HepG2 (cell line): ENCODE data around the gene MYL4. TPM values are rescaled to one million over a fixed set of nuclear protein-coding genes. Genes with fewer than 3 reads are reported as not detected.
A peak's percentile ranks its signal among the peaks of the same experiment; 100 is the strongest.

Source experiments
- ATF7 ChIP-seq, 2 experiments: fragments of 450-650 bp in 1 of 2; sonication (generic) in 1 of 2; formaldehyde crosslinking in 1 of 2; IDR thresholded peaks; 2 replicates each; pipeline versions ENCODE4 v1.4.0 to v1.6.1; 2016 to 2020; ENCODE audit warnings: antibody characterized with exemption in 1 of 2, mild to moderate bottlenecking in 1 of 2, missing genetic modification reagents in 1 of 2
- ETV6 ChIP-seq: sonication (generic); formaldehyde crosslinking; conservative IDR thresholded peaks from 2 replicates; pipeline ENCODE4 v1.4.0; 2020; ENCODE audit warnings: missing genetic modification reagents
- HNF4A ChIP-seq: sonication (generic); formaldehyde crosslinking; IDR thresholded peaks from 2 replicates; pipeline ENCODE4 v1.4.0; 2020; ENCODE audit warnings: missing genetic modification reagents
- KDM4B ChIP-seq: sonication (generic); formaldehyde crosslinking; IDR thresholded peaks from 2 replicates; pipeline ENCODE4 v1.4.0; 2020; ENCODE audit warnings: missing genetic modification reagents
- KDM6A ChIP-seq: IDR thresholded peaks from 2 replicates; pipeline ENCODE4 v1.6.1; 2016; ENCODE audit warnings: low read depth
- KMT2B ChIP-seq: IDR thresholded peaks from 2 replicates; pipeline ENCODE4 v1.6.1; 2016; ENCODE audit warnings: missing genetic modification reagents, missing compliant biosample characterization
- MED8 ChIP-seq: sonication (generic); formaldehyde crosslinking; IDR thresholded peaks from 2 replicates; pipeline ENCODE4 v1.8.1; 2023; ENCODE audit warnings: mild to moderate bottlenecking, missing genetic modification reagents; ENCODE audit not compliant: insufficient replicate concordance
- MIER2 ChIP-seq: IDR thresholded peaks from 2 replicates; pipeline ENCODE4 v1.6.1; 2016; ENCODE audit warnings: missing biosample characterization, missing genetic modification reagents
- MLLT10 ChIP-seq: sonication (generic); formaldehyde crosslinking; IDR thresholded peaks from 2 replicates; pipeline ENCODE4 v1.4.0; 2020; ENCODE audit warnings: missing genetic modification reagents
- RXRA ChIP-seq: sonication (generic); formaldehyde crosslinking; IDR thresholded peaks from 2 replicates; pipeline ENCODE4 v1.5.1; 2020; ENCODE audit warnings: missing genetic modification reagents
- SNAPC5 ChIP-seq: sonication (generic); formaldehyde crosslinking; IDR thresholded peaks from 2 replicates; pipeline ENCODE4 v1.8.1; 2023; ENCODE audit warnings: mild to moderate bottlenecking, missing genetic modification reagents, borderline replicate concordance
- SUZ12 ChIP-seq: fragments of 150-350 bp; IDR thresholded peaks from 2 replicates; pipeline ENCODE4 v1.6.1; 2014; ENCODE audit warnings: low read depth, low read length
- TARDBP ChIP-seq: sonication (generic); formaldehyde crosslinking; IDR thresholded peaks from 2 replicates; pipeline ENCODE4 v1.8.0; 2022; ENCODE audit warnings: mild to moderate bottlenecking, missing genetic modification reagents
- TEAD3 ChIP-seq: optimal IDR thresholded peaks from 2 replicates; pipeline ENCODE3; 2016; ENCODE audit warnings: borderline replicate concordance
- YY1 ChIP-seq: IDR thresholded peaks from 2 replicates; pipeline ENCODE4 v1.6.1; 2011; ENCODE audit warnings: low read length, low read depth, moderate library complexity, mild to moderate bottlenecking; ENCODE audit not compliant: insufficient read depth, insufficient replicate concordance
- ZIK1 ChIP-seq: sonication (generic); formaldehyde crosslinking; IDR thresholded peaks from 2 replicates; pipeline ENCODE4 v1.5.0; 2020; ENCODE audit warnings: mild to moderate bottlenecking, low read depth, missing genetic modification reagents, borderline replicate concordance
- ZNF251 ChIP-seq: sonication (generic); formaldehyde crosslinking; IDR thresholded peaks from 2 replicates; pipeline ENCODE4 v1.9.0; 2021; ENCODE audit warnings: mild to moderate bottlenecking, missing genetic modification reagents
- ZNF333 ChIP-seq: sonication (generic); formaldehyde crosslinking; IDR thresholded peaks from 2 replicates; pipeline ENCODE4 v1.4.0; 2020; ENCODE audit warnings: mild to moderate bottlenecking, missing genetic modification reagents, borderline replicate concordance
- ZNF580 ChIP-seq: IDR thresholded peaks from 2 replicates; pipeline ENCODE4 v1.6.1; 2016; ENCODE audit warnings: low read depth, borderline replicate concordance
- ZNF709 ChIP-seq: sonication (generic); formaldehyde crosslinking; IDR thresholded peaks from 2 replicates; pipeline ENCODE4 v1.5.0; 2020; ENCODE audit warnings: mild to moderate bottlenecking, missing genetic modification reagents
- ZSCAN30 ChIP-seq: sonication (generic); formaldehyde crosslinking; IDR thresholded peaks from 2 replicates; pipeline ENCODE4 v1.5.0; 2020; ENCODE audit warnings: mild to moderate bottlenecking, missing genetic modification reagents
- polyA plus RNA-seq, 8 experiments: library from polyadenylated mRNA; depleted of rRNA in 3 of 8; stranded (reverse) in 7 of 8; unstranded in 1 of 8; fragments of >200 nt; fragmentation: Illumina TruSeq in 4 of 8; extraction: Trizol in 4 of 8; gene quantifications; 2 replicates each; pipeline versions ENCODE4 v1.2.1 to v1.2.3, GENCODE V29; 2011 to 2016; ENCODE audit warnings: low read depth in 4 of 8, missing spikeins in 1 of 8, mixed read lengths in 1 of 8; ENCODE audit not compliant: insufficient read depth in 1 of 8
- total RNA-seq, 5 experiments: library from RNA; depleted of rRNA; stranded (reverse); fragments of >200 nt; fragmentation: Illumina TruSeq; extraction: Trizol; gene quantifications; 2 replicates each; pipeline ENCODE4 v1.2.3, GENCODE V29; 2016; ENCODE audit warnings: low read depth in 1 of 5
- TF ChIP-seq, protein P1 (sequence below): sonication (generic); formaldehyde crosslinking; IDR thresholded peaks from 2 replicates; pipeline ENCODE4 v1.5.0; 2020; ENCODE audit warnings: mild to moderate bottlenecking, missing genetic modification reagents
- TF ChIP-seq, protein P2 (sequence below): sonication (generic); formaldehyde crosslinking; IDR thresholded peaks from 2 replicates; pipeline ENCODE4 v1.4.0; 2020; ENCODE audit warnings: missing genetic modification reagents
- TF ChIP-seq, protein P3 (sequence below): IDR thresholded peaks from 2 replicates; pipeline ENCODE4 v1.6.1; 2012; ENCODE audit warnings: inconsistent platforms
- TF ChIP-seq, protein P4 (sequence below): sonication (generic); formaldehyde crosslinking; IDR thresholded peaks from 2 replicates; pipeline ENCODE4 v1.4.0; 2020; ENCODE audit warnings: missing genetic modification reagents

MYL4 gene
- total and polyA plus RNA-seq, 2 of the 13 experiments (the other 11 are each of a cell fraction or from before 2014, with no cell fraction given): not detected

DNA sequence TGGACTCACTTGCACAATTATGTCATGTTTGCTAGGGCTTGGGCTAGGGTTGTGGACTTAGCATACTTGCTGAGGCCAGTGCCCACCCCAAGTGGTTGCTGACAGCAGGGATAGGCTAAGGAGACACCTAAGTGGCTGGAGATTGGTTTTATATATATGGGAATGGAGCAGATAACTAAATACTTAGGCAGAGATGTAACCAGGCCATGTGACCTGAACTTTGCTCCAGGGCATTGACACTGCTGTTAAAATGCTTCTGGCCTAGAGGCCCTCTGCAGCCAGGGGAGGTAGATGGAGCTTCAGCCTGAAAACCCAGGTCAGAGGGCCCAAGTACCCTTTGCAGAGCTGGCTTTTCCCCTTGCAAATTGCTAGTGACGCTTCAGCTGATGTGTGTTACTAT is 43.1 kb downstream of the MYL4 start (continued):
- TF ChIP-seq, protein P1, sequence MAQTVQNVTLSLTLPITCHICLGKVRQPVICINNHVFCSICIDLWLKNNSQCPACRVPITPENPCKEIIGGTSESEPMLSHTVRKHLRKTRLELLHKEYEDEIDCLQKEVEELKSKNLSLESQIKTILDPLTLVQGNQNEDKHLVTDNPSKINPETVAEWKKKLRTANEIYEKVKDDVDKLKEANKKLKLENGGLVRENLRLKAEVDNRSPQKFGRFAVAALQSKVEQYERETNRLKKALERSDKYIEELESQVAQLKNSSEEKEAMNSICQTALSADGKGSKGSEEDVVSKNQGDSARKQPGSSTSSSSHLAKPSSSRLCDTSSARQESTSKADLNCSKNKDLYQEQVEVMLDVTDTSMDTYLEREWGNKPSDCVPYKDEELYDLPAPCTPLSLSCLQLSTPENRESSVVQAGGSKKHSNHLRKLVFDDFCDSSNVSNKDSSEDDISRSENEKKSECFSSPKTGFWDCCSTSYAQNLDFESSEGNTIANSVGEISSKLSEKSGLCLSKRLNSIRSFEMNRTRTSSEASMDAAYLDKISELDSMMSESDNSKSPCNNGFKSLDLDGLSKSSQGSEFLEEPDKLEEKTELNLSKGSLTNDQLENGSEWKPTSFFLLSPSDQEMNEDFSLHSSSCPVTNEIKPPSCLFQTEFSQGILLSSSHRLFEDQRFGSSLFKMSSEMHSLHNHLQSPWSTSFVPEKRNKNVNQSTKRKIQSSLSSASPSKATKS (CRISPR knock-in tag): no peak
- TF ChIP-seq ZNF251 (CRISPR knock-in tag) (no peak), MLLT10 (CRISPR knock-in tag) (no peak), SUZ12 (no peak), MIER2 (CRISPR knock-in tag) (no peak), TARDBP (0 out of 2 replicates have a peak, but pooled peaks have one; percentile 57), KDM6A (peak; percentile 71; the same call in 1 of the 2 replicates), KMT2B (CRISPR knock-in tag) (0 out of 2 replicates have a peak, but pooled peaks have one; percentile 60), ETV6 (no peak), HNF4A (CRISPR knock-in tag) (peak; percentile 87), ATF7 (IDR thresholded peaks at IDR 0.05) (no peak), ATF7 (CRISPR knock-in tag; IDR thresholded peaks at IDR 0.05) (no peak), ZIK1 (CRISPR knock-in tag) (no peak), YY1 (peak; percentile 25), MED8 (CRISPR knock-in tag) (no peak), RXRA (CRISPR knock-in tag) (peak; percentile 58; the same call in 1 of the 2 replicates), TEAD3 (CRISPR knock-in tag) (peak; percentile 83), ZNF709 (CRISPR knock-in tag) (no peak), ZNF580 (CRISPR knock-in tag) (0 out of 2 replicates have a peak, but pooled peaks have one; percentile 42), KDM4B (CRISPR knock-in tag) (no peak), ZNF333 (CRISPR knock-in tag) (0 out of 2 replicates have a peak, but pooled peaks have one; percentile 26), ZSCAN30 (CRISPR knock-in tag) (no peak), SNAPC5 (CRISPR knock-in tag) (0 out of 2 replicates have a peak, but pooled peaks have one; percentile 21)
- TF ChIP-seq, protein P2, sequence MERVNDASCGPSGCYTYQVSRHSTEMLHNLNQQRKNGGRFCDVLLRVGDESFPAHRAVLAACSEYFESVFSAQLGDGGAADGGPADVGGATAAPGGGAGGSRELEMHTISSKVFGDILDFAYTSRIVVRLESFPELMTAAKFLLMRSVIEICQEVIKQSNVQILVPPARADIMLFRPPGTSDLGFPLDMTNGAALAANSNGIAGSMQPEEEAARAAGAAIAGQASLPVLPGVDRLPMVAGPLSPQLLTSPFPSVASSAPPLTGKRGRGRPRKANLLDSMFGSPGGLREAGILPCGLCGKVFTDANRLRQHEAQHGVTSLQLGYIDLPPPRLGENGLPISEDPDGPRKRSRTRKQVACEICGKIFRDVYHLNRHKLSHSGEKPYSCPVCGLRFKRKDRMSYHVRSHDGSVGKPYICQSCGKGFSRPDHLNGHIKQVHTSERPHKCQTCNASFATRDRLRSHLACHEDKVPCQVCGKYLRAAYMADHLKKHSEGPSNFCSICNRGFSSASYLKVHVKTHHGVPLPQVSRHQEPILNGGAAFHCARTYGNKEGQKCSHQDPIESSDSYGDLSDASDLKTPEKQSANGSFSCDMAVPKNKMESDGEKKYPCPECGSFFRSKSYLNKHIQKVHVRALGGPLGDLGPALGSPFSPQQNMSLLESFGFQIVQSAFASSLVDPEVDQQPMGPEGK (CRISPR knock-in tag): 0 out of 2 replicates have a peak, but pooled peaks have one; percentile 19
- TF ChIP-seq, protein P3, sequence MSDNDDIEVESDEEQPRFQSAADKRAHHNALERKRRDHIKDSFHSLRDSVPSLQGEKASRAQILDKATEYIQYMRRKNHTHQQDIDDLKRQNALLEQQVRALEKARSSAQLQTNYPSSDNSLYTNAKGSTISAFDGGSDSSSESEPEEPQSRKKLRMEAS: peak; percentile 47; the same call in 1 of the 2 replicates
- TF ChIP-seq, protein P4, sequence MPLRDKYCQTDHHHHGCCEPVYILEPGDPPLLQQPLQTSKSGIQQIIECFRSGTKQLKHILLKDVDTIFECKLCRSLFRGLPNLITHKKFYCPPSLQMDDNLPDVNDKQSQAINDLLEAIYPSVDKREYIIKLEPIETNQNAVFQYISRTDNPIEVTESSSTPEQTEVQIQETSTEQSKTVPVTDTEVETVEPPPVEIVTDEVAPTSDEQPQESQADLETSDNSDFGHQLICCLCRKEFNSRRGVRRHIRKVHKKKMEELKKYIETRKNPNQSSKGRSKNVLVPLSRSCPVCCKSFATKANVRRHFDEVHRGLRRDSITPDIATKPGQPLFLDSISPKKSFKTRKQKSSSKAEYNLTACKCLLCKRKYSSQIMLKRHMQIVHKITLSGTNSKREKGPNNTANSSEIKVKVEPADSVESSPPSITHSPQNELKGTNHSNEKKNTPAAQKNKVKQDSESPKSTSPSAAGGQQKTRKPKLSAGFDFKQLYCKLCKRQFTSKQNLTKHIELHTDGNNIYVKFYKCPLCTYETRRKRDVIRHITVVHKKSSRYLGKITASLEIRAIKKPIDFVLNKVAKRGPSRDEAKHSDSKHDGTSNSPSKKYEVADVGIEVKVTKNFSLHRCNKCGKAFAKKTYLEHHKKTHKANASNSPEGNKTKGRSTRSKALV (CRISPR knock-in tag): peak; percentile 85; the same call in 1 of the 2 replicates
